Measurements from ENCODE around the gene KRTAP2-1.

KRTAP2-1 gene

DNA sequence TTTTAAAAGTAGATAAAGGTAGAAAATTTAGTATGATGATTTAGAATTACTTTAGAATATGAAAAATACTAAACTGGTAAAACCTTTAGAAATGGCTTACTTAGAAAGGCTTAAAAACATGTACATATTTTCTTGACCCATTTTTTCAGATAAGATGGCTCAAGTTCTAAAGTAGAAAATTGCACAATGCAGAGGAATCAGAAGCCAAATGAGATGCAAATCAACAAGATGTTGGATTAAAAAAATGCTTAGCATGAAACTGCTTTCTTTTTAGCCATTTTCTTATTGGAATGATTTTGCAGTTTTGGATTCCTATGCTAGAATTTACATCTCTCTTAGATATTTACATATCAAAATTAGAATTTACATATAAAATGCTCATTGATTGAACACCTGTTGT, 36.7 kb downstream of the KRTAP2-1 start:
- DNase-seq: no peak

- DNase-seq: no peak
Observed at GRCh38 chr17:41009936-41010335, 37.2 kb downstream of the KRTAP2-1 start.

DNA sequence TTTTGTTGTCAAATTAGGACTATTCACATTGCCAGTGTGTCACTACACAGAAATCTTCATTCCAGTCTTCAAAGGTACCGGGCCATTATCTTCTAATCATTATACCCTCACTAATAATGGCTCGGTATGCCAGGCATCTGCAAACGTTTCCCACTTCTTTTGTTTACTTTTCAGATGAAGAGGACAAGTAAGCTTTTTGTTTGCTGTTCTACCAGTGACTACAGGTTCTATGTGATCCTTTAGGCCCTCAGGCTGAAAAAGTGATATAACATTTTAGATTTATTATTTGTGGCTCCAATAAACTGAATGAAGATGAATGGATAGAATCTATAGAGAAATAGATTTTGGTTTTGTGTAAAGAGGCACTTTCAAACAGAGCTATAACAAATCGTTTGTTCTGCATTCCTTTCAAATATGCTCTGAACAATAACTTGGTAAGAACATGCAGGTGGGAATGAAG, 37.8 kb downstream of the KRTAP2-1 start:
- DNase-seq: no peak

DNA sequence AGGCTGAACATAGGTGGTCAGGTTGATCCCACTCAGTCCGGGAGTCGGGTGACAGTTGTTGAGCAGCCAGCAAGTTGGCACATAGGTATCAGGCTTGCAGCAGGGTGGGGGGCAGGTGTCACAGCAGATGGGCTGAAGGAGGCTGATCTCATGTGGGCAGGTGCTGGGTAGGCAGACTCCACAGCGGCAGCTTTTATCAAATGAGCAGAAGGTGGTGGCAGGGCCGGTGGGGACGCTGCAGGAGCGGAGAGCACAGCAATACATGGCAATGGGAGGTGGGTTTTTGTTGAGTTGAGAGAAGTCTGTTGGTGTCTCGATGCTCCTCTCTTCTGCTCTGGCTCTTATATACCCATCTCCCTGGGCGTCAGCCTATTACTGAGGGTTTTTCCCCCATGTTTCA, 38.3 kb downstream of the KRTAP2-1 start, which contains the start of gene KRTAP3-1:
Gene KRTAP3-1, minus strand, starts transcription at position 318 of the 400 bp plus-strand sequence. Its CDS starts 54 bp downstream, at position 264.
- DNase-seq: no peak

- no peak for DNase-seq
Observed at GRCh38 chr17:41004397-41004796, 42.7 kb downstream of the KRTAP2-1 start.

DNA sequence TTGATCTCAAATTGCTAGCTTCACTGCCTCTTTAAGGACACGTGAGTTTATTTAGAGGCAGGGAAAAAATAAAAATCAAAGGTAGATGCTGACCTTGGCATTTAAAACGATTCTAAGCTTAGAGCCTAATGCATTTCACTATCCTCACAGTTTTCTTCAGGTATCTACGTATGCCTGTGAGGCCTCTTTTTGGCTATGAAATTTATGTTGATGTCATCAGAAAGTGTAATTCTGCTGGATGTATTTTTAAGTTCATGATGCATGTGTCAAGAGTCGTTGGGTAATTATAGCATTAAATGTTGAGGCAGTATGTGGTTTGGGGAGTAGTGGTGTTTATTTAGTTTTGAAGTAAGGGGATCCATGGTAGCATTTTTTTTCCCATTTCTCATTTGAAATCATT, 43.2 kb downstream of the KRTAP2-1 start:
- DNase-seq: no peak

GRCh38 chr17:41002814-41003213, 44.3 kb downstream of the KRTAP2-1 start:
- DNase-seq: no peak

GRCh38 chr17:41001795-41002194, 45.3 kb downstream of the KRTAP2-1 start:
- no peak for DNase-seq

DNA sequence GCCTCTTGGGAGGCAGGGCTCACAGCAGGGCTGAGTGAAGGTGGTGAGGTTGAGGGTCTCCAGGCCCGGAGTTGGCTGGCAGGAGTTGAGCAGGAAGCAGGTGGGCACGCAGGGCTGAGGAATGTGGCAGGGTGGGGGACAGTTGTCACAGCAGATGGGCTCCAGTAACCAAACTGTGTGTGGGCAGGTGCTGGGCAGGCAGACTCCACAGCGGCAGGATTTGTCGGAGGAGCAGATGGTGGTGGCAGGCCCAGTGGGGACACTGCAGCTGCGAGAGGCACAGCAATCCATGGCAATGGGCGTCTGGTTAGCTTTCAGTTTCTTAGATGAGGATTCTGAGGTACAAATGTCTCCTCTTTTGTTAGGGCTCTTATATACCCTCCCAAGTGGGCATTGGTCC, 47.6 kb downstream of the KRTAP2-1 start, which contains the start of gene KRTAP3-2:
Gene KRTAP3-2, minus strand, starts transcription at position 344 of the 400 bp plus-strand sequence. Its CDS starts 53 bp downstream, at position 291.
- peak; percentile 28 for DNase-seq

GRCh38 chr17:40997361-40997760, 49.8 kb downstream of the KRTAP2-1 start:
- no peak for DNase-seq

GRCh38 chr17:40996829-40997228, 50.3 kb downstream of the KRTAP2-1 start:
- DNase-seq: no peak
